ENCODE measurements around the gene RPL36. TPM values are rescaled to one million over a fixed set of nuclear protein-coding genes. Genes with fewer than 3 reads are reported as not detected.
A peak's percentile ranks its signal among the peaks of the same experiment; 100 is the strongest.

The RPL36 gene
- total RNA-seq, 3 donors from 2014 or later, result 687 to 1,274 (median 863) TPM

DNA sequence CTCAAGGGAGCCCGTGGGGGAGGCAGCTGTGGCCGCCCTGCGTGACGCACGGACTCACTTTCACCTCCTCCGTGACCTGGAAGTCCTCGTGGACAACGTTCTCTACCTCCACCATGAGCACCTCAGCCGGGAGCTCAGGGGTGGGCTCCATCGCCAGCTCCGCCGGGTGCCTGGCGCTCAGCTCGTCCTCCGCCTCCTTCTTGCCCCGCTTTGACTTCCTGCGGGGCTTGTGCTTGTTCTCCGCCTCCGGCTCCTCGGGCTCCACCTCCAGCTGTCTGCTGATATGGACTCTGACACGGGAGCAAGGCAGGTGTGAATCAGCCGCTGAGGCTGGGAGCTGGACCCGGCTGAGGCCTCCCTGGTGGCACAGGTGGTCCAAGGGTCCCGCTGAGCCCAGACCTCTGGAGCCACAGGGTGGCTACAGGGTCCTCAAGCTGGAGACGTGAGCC is 21.6 kb downstream of the RPL36 start:
- Histone ChIP-seq H3K4me1 (no peaks in the 10 kb centered on the region), H3K27me3 (no peaks in the 10 kb centered on the region), H3K9me3 (no peaks in the 10 kb centered on the region), H3K4me3 (no peak overlapping the region), H3K27ac (no peak overlapping the region), H3K36me3 (peaks cover 17% of the 10 kb centered on the region)
- DNase-seq (ENCODE audit: low spot score in 2 of 2), result no peak
- TF ChIP-seq POLR2A (IDR thresholded peaks at IDR 0.05) (no peak), POLR2AphosphoS5 (IDR thresholded peaks at IDR 0.05) (no peak)
- TF ChIP-seq, protein P1, sequence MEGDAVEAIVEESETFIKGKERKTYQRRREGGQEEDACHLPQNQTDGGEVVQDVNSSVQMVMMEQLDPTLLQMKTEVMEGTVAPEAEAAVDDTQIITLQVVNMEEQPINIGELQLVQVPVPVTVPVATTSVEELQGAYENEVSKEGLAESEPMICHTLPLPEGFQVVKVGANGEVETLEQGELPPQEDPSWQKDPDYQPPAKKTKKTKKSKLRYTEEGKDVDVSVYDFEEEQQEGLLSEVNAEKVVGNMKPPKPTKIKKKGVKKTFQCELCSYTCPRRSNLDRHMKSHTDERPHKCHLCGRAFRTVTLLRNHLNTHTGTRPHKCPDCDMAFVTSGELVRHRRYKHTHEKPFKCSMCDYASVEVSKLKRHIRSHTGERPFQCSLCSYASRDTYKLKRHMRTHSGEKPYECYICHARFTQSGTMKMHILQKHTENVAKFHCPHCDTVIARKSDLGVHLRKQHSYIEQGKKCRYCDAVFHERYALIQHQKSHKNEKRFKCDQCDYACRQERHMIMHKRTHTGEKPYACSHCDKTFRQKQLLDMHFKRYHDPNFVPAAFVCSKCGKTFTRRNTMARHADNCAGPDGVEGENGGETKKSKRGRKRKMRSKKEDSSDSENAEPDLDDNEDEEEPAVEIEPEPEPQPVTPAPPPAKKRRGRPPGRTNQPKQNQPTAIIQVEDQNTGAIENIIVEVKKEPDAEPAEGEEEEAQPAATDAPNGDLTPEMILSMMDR (IDR thresholded peaks at IDR 0.05), result no peak
- intact Hi-C loops (cut with DNase I; ENCODE audit: low total_unique reads), result no loop called here

DNA sequence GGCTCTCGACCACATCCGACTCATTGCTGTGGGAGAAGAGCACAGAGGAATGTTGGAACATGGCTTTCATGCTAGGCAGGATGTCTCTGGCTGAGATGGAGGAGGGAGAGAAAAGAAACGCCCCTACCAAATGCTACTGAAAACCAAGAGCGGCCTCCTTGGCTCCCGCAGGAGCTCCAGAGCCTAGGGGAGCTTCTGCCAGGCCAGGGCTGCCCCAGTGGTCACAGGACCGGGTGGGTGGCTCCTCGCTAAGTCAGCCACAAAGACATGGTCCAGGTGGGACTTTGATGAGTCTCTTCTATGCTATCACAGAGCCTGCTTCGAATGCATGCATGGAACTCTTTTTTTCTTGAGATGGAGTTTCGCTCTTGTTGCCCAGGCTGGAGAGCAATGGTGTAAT is 23.1 kb downstream of the RPL36 start:
- Histone ChIP-seq H3K36me3 (peaks cover 8% of the 10 kb centered on the region), H3K27me3 (no peaks in the 10 kb centered on the region), H3K4me1 (peaks cover 0 to 3% of the 10 kb centered on the region in 2 donors), H3K27ac (no peak overlapping the region), H3K9me3 (no peaks in the 10 kb centered on the region), H3K4me3 (no peak overlapping the region)
- TF ChIP-seq, protein P1 (IDR thresholded peaks at IDR 0.05), result no peak
- TF ChIP-seq POLR2A (IDR thresholded peaks at IDR 0.05), result no peak
- TF ChIP-seq POLR2AphosphoS5 (IDR thresholded peaks at IDR 0.05), result no peak
- no peak for DNase-seq (ENCODE audit: low spot score in 2 of 2)
- intact Hi-C loops (cut with DNase I; ENCODE audit: low total_unique reads), result no loop called here

DNA sequence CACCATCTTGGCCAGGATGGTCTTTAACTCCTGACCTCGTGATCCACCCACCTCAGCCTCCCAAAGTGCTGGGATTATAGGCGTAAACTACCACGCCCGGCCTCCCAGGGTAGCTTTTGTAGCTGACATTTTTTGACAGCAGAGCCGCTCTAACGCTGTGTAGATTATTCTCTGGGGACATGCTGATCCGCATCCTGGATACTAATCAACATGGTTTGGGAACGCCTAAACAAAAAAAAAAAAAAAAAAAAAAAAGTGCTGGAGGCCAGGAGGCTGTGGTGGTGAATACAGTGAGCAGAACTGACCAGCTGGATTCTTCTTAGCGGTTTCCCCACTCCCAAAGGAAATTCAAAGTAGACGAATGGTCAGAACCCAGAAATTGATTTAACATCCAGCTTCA is 24.7 kb downstream of the RPL36 start:
- Histone ChIP-seq H3K27me3 (no peaks in the 10 kb centered on the region), H3K4me1 (peaks cover 0 to 14% of the 10 kb centered on the region in 2 donors), H3K4me3 (no peak overlapping the region), H3K36me3 (peaks cover 5% of the 10 kb centered on the region), H3K27ac (no peak overlapping the region), H3K9me3 (no peaks in the 10 kb centered on the region)
- intact Hi-C loops (cut with DNase I; ENCODE audit: low total_unique reads), result no loop called here
- TF ChIP-seq, protein P1 (IDR thresholded peaks at IDR 0.05), result no peak
- TF ChIP-seq POLR2A (IDR thresholded peaks at IDR 0.05) (no peak), POLR2AphosphoS5 (IDR thresholded peaks at IDR 0.05) (no peak)
- no peak for DNase-seq (ENCODE audit: low spot score in 2 of 2)

DNA sequence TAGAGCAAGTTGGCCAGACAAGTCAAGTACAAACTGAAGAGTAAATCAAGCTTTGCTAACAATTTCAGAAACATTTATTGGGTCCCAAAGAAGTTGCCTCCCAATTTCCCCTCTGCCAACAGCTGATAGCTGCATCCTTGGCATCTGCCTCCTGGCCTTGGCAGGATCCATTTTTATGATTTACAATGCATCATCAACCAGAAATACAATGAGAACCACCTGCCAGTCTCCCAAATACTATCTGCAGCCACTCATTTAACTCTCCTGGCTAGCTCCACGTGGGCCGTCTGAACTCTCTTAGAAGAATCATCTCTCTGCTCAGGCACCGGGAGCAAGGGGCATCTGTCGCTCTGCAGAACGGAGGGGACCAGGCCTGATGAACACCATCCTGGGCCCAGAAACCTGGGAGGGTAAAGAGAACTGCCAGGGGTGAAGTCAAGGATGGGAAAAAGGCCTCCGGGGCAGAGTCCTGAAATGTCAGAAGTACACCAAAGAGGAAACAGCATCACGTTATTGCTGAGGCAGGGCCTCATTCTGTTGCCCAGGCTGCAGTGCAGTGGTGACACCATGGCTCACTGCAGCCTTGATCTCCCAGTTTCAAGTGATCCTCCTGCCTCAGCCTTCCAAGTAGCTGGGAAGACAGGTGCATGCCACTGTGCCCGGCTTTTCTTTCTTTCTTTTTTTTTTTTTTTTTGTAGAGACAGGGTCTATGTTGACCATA is 27.3 kb downstream of the RPL36 start:
- peaks cover 0 to 14% of the 10 kb centered on the region in 2 donors for H3K4me1 ChIP-seq
- intact Hi-C loops (cut with DNase I; ENCODE audit: low total_unique reads), result no loop called here
- no peak for DNase-seq (ENCODE audit: low spot score in 2 of 2)

DNA sequence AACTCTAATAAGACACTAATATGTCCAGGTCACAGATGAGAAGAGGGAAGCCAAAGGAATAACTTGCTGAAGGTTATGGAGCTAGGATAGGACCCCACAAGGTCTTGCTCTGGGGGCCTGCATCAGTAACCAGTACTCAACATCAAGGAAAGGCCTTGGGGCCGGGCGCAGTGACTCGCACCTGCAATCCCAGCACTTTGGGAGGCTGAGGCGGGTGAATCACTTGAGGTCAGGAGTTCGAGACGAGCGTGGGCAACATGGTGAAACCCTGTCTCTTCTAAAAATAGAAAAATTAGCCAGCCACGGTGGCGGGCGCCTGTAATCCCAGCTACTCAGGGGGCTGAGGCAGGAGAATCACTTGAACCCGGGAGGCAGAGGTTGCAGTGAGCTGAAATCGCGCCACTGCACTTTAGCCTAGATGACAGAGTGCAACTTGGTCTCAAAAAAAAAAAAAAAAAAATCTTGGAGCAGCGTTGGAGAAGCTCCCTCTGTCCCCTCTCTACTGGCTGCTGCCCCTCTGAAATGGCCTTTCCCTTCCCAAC is 28.0 kb downstream of the RPL36 start:
- TF ChIP-seq, protein P1 (IDR thresholded peaks at IDR 0.05), result no peak
- TF ChIP-seq POLR2A (IDR thresholded peaks at IDR 0.05) (no peak), POLR2AphosphoS5 (IDR thresholded peaks at IDR 0.05) (no peak)
- Histone ChIP-seq H3K9me3 (no peaks in the 10 kb centered on the region), H3K4me1 (peaks cover 0 to 14% of the 10 kb centered on the region in 2 donors), H3K27me3 (no peaks in the 10 kb centered on the region), H3K27ac (no peak overlapping the region), H3K4me3 (peak overlapping the region in 1 of 3 donors; percentile 83), H3K36me3 (no peaks in the 10 kb centered on the region)
- no peak for DNase-seq (ENCODE audit: low spot score in 2 of 2)
- intact Hi-C loops (cut with DNase I; ENCODE audit: low total_unique reads), result no loop called here

More for the DNA sequence above, 27.3 kb downstream of the RPL36 start:
- Histone ChIP-seq H3K27ac (no peak overlapping the region), H3K36me3 (peaks cover 1% of the 10 kb centered on the region), H3K9me3 (no peaks in the 10 kb centered on the region), H3K27me3 (no peaks in the 10 kb centered on the region), H3K4me3 (no peak overlapping the region)
- TF ChIP-seq POLR2AphosphoS5 (IDR thresholded peaks at IDR 0.05) (no peak), POLR2A (IDR thresholded peaks at IDR 0.05) (no peak)
- TF ChIP-seq, protein P1 (IDR thresholded peaks at IDR 0.05), result no peak
